SH-SY5Y (cell line): ENCODE data around the gene DNAH10.

Source experiments
- GATA2 ChIP-seq: IDR thresholded peaks from 2 replicates; pipeline ENCODE4 v1.6.1; 2011; ENCODE audit warnings: mild to moderate bottlenecking, low read depth, low read length
- GATA3 ChIP-seq: IDR thresholded peaks from 2 replicates; pipeline ENCODE4 v1.6.1; 2011; ENCODE audit warnings: low read depth, mild to moderate bottlenecking, low read length, moderate library complexity

DNA sequence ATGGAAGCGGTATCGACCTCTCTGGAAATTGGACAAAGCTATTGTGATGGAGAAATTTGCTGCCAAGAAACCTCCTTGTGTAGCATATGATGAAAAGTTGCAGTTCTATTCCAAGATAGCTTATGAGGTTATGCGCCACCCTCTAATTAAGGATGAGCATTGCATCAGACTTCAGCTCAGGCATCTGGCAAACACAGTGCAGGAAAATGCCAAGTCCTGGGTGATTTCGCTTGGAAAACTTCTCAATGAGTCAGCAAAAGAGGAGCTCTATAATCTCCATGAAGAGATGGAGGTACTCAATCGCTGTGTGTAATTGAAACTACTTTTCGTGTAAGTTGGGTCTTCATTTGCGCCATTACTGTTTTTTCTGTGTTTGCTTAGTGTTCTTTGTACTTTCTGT lies 51.2 kb downstream of the DNAH10 start:
- TF ChIP-seq GATA3 (no peak), GATA2 (no peak)
